IPS DF 6.9 (cell line): ENCODE data around the gene SRL.

Source experiments
- DNase-seq: peaks from one replicate; pipeline ENCODE4 v3.0.0-alpha.2; 2013; ENCODE audit warnings: low read depth, low spot score
- H3K27ac ChIP-seq: one replicate; pipeline ENCODE4 v1.5.1; 2013; ENCODE audit warnings: low read length, control low read depth
- H3K27me3 ChIP-seq: 2 replicates; pipeline ENCODE4 v1.6.1; 2013; ENCODE audit warnings: mild to moderate bottlenecking, low read length; ENCODE audit not compliant: control insufficient read depth, insufficient read depth
- H3K36me3 ChIP-seq: 2 replicates; pipeline ENCODE4 v1.6.1; 2013; ENCODE audit warnings: low read length; ENCODE audit not compliant: control insufficient read depth, insufficient read depth
- H3K4me1 ChIP-seq: 2 replicates; pipeline ENCODE4 v1.6.1; 2013; ENCODE audit warnings: low read length; ENCODE audit not compliant: control insufficient read depth, insufficient read depth
- H3K4me3 ChIP-seq: 2 replicates; pipeline ENCODE4 v1.5.1; 2013; ENCODE audit warnings: mild to moderate bottlenecking, low read length
- H3K9me3 ChIP-seq: 2 replicates; pipeline ENCODE4 v1.6.1; 2013; ENCODE audit warnings: low read length, inconsistent platforms; ENCODE audit not compliant: control insufficient read depth, insufficient read depth
- WGBS: extraction: QIAGEN DNeasy Blood & Tissue Kit; methylation state at CpG from one replicate; pipeline ENCODE4 v1.1.7; 2013; ENCODE audit warnings: mixed read lengths, missing lambda C conversion rate; ENCODE audit not compliant: insufficient read length, insufficient coverage; 5-methylcytosine and 5-hydroxymethylcytosine counted together

Gene SRL

DNA sequence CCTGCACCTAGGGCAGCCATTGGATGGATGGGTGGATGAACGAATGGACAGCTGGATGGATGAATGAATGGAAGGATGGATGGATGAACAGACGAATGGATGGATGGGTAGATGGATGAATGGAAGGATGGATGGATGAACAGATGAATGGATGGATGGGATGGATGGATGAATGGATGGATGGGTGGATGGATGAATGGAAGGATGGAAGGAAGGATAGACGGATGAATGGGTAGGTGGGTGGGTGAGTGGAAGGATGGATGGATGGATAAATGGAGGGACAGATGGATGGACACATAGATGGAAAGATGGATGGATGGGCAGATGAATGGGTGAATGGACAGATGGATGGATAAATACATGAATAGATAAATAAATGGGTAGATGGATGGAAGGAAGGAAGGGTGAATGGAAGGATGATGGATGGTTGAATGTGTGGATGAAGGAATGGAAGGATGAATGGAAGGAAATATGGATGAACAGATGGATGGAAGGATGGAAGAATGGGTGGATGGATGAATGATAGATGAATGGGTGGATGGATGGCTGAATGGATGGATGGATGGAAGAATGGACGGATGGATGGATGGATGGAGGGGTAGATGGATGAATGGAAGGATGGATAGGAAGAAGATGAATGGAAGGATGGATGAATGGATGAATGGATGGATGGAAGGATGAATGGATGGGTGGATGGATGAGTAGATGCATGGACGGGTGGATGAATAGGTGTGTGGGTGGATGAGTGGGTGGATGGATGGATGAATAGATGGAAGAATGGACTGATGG, 15.4 kb downstream of the SRL start:
- WGBS, result 100% methylated on average over 3 of the region's 5 CpGs
- Histone ChIP-seq H3K27ac (no peak overlapping the region), H3K4me1 (no peaks in the 10 kb centered on the region), H3K27me3 (no peaks in the 10 kb centered on the region), H3K36me3 (no peaks in the 10 kb centered on the region), H3K4me3 (no peak overlapping the region), H3K9me3 (no peaks in the 10 kb centered on the region)
- no peak for DNase-seq

DNA sequence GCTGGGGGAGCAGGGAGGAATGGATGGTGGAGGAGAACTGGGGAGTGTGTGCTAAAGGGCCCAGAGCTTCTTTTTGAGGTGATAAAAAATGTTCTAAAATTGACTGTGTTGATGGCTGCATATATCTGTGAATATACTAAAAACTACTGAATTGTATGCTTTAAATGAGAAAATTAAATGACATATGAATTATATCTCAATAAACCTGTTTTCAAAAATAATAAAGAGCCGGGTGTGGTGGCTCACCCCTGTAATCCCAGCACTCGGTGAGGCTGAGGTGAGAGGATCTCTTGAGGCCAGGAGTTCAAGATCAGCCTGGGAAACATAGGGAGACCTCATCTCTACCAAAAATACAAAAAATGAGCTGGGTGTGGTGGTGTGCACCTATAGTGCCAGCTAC, 16.8 kb downstream of the SRL start:
- H3K9me3 ChIP-seq, result no peaks in the 10 kb centered on the region
- H3K36me3 ChIP-seq, result no peaks in the 10 kb centered on the region
- H3K4me3 ChIP-seq, result no peak overlapping the region
- DNase-seq, result no peak
- H3K4me1 ChIP-seq, result no peaks in the 10 kb centered on the region
- H3K27me3 ChIP-seq, result no peaks in the 10 kb centered on the region
- no CpG with 5 or more reads among the region's 2 CpGs for WGBS
- no peak overlapping the region for H3K27ac ChIP-seq

DNA sequence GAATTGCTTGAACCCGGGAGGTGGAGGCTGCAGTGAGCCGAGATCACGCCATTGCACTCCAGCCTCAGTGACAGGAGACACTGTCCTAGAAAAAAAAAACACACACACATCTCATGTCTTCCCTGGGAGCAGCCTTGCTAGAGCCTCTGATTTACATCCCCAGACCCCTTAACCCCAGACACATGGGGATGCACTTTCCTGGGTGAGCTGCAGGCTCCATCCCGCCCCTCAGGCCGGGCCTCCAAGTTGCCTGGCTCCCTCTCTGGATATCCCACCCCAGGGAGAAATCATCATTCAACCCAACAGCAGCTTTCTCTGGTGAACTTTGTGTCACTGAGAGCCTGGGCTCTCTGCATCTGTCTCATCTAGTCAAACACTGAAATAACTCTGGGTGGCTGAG, 21.5 kb downstream of the SRL start:
- no peaks in the 10 kb centered on the region for H3K9me3 ChIP-seq
- peaks cover 2% of the 10 kb centered on the region; the same call in 1 of the 2 replicates for H3K4me1 ChIP-seq
- H3K27me3 ChIP-seq, result no peaks in the 10 kb centered on the region
- no peaks in the 10 kb centered on the region for H3K36me3 ChIP-seq
- DNase-seq, result no peak
- no peak overlapping the region for H3K27ac ChIP-seq
- H3K4me3 ChIP-seq, result no peak overlapping the region
- no CpG with 5 or more reads among the region's 5 CpGs for WGBS

DNA sequence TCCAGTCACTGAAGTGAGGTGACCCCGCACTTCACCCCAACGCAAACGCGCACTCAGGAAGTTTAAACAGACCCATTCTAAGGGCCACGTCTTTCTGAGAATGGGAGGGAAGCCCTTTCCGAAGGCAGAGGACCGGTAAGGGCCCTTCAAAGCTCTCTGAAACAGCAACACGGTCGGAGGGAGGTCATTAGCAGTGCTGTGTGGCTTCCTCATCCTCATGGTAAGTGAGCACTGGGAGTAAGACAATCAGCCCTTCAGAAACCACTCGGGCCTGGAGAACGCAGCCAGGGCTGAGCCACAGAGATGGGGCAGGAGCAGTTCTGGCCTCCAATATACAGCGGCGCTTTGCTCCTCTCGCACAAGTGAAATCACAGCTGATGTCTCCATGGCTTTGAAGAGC, 23.7 kb downstream of the SRL start:
- no peaks in the 10 kb centered on the region for H3K9me3 ChIP-seq
- WGBS, result no CpG with 5 or more reads among the region's 14 CpGs
- no peak overlapping the region for H3K27ac ChIP-seq
- no peaks in the 10 kb centered on the region for H3K27me3 ChIP-seq
- H3K4me1 ChIP-seq, result peaks cover 4% of the 10 kb centered on the region
- no peaks in the 10 kb centered on the region for H3K36me3 ChIP-seq
- DNase-seq, result no peak
- H3K4me3 ChIP-seq, result no peak overlapping the region

DNA sequence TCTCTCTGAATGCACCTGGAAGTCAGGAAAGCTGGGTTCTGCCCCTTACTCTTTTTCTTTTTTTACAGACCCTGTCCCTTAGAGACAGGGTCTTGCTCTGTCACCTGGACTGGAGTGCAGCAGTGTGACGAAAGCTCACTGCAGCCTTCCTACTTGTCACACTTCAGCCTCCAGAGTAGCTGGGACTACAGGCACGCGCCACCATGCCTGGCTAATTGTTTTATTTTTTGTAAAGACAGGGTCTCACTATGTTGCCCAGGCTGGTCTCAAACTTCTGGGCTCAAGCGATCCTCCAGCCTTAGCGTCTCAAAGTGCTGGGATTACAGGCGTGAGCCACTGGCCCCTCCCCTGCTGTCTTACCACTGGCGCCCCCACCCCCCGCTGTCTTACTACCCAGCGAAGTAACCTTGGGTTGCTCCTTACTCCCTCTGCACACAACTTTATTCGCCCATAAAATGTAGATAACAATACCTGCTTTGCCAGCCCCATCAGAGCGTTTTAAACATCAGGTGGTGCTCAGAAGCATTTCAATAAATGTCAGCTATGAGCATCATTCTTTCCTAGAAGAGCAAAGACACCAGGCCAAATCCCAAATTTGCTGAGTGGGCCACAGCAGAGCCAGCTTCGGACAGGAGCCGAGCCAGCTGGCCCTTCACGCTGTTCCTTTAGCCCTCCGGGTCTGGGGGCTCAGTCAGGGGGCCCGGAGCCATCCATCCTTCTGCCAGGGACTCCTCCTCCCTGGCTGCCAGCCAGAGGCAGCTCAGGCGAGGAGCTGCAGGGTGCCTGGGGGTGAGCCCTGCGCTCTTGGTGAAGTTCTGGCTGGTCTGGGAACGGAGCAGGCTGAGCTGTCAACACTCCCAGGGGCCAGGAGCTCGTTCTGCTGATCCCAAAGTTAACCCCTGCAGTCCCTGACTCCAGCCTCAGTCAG, 24.4 kb downstream of the SRL start:
- Histone ChIP-seq H3K27me3 (no peaks in the 10 kb centered on the region), H3K4me1 (peaks cover 4% of the 10 kb centered on the region), H3K9me3 (no peaks in the 10 kb centered on the region), H3K4me3 (no peak overlapping the region), H3K36me3 (no peaks in the 10 kb centered on the region), H3K27ac (no peak overlapping the region)
- DNase-seq, result no peak
- no CpG with 5 or more reads among the region's 20 CpGs for WGBS

DNA sequence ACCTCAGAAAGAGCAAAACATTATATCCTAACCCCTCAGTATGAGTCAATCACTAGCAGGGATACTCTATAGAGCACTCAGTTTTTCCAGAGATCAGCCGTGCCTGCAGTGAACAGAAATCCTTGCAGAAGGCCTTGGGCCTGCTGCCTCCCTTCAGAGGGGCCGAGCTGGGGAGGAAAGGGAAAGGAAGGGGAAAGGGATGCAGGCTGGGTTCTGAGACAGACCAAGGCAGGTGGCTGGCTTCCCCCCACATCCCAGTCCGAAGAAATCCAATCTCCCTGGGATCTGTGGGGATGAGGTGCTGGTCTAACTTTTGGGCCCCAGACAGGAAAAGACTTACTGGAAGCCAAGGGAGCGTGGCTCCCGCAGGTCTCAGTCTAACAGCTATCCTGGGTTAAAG, 25.3 kb downstream of the SRL start:
- Histone ChIP-seq H3K9me3 (no peaks in the 10 kb centered on the region), H3K4me3 (no peak overlapping the region), H3K4me1 (peaks cover 4% of the 10 kb centered on the region), H3K36me3 (no peaks in the 10 kb centered on the region), H3K27me3 (no peaks in the 10 kb centered on the region), H3K27ac (no peak overlapping the region)
- WGBS, result no CpG with 5 or more reads among the region's 5 CpGs
- no peak for DNase-seq

DNA sequence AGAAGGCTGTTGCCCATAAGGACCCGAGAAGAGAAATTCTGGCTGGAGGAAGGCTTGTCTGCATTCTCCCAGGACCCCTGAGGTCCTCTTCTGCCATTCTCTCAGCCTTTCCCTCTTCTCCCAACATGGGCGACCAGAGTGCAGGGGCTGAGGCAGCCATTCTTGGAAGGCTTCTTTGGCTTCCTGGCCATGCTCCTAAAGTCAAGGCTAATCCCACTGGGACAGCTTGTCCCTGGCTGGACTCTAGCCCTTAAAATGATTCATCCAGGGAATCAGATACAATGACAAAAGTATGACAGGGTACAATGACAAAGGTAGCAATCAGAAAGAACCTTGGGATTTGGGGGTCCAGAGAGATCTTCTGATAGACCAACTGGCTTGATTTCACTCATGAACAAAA, 26.8 kb downstream of the SRL start:
- no CpG with 5 or more reads among the region's 2 CpGs for WGBS
- peaks cover 4% of the 10 kb centered on the region for H3K4me1 ChIP-seq
- no peak for DNase-seq
- H3K27ac ChIP-seq, result no peak overlapping the region
- H3K9me3 ChIP-seq, result no peaks in the 10 kb centered on the region
- H3K27me3 ChIP-seq, result no peaks in the 10 kb centered on the region
- H3K36me3 ChIP-seq, result no peaks in the 10 kb centered on the region
- no peak overlapping the region for H3K4me3 ChIP-seq

DNA sequence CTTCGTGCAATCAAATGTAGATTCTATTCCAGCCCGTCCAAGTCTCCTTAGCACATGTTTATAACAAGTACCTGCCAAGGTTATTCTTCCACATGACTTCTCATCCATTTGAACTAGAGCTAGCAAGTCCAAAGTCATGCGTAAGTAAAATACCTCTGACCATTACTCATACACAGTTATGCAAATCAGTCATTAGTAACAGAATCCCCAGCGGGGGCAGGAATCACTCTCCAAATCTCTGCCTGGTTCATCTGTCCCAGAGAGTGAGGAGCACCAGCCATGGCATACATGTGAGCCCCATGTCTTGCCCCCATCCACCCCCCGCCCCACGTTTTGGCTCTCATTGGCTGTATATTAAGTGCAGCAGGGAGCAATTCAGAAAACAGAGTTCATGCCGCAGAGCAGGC, 27.7 kb downstream of the SRL start:
- Histone ChIP-seq H3K9me3 (no peaks in the 10 kb centered on the region), H3K36me3 (no peaks in the 10 kb centered on the region), H3K27ac (no peak overlapping the region), H3K4me3 (no peak overlapping the region), H3K4me1 (peaks cover 4% of the 10 kb centered on the region), H3K27me3 (no peaks in the 10 kb centered on the region)
- no peak for DNase-seq
- WGBS, result no CpG with 5 or more reads among the region's 7 CpGs

DNA sequence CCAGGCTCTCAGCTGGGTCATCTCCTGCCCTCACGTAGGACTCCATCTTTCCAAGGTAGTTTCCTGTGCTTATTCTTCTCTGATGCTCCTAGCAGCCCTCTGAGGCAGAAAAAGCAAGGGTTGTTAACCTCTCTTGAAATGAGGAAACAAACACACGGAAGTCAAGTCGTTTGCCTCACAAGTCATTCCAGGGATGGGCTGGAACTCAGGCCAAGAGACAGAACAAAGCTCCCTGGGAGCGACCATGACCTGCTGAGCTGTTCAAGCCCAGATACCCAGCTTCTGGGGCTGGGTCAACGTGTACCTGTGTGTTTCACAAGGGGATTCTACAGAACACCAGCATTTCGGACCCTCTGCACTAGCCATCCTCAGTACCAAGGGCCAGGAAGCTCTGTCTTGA, 28.1 kb downstream of the SRL start:
- no peaks in the 10 kb centered on the region for H3K36me3 ChIP-seq
- no peak for DNase-seq
- peaks cover 4% of the 10 kb centered on the region for H3K4me1 ChIP-seq
- no peaks in the 10 kb centered on the region for H3K27me3 ChIP-seq
- no peak overlapping the region for H3K27ac ChIP-seq
- WGBS, result no CpG with 5 or more reads among the region's 6 CpGs
- H3K4me3 ChIP-seq, result no peak overlapping the region
- H3K9me3 ChIP-seq, result no peaks in the 10 kb centered on the region

DNA sequence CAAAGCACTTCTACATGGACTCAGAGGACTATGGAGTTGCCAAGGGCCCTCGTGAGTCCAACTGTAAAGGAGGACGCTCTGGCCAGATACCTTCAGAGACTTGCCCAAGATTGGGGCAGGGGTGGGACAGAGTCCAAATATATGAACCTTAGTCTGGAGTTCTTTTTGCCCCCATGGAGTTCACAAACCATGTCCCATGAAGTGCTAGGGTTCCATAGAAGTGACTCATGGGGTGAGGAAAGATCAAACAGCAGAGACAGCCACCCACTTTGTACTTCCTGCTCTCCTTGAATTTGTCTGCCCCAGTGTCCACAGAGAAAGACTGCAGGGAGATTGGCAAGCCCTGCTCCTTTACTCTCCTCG, 29.0 kb downstream of the SRL start:
- no CpG with 5 or more reads among the region's 3 CpGs for WGBS
- no peak overlapping the region for H3K4me3 ChIP-seq
- H3K27me3 ChIP-seq, result no peaks in the 10 kb centered on the region
- no peak for DNase-seq
- peaks cover 4% of the 10 kb centered on the region for H3K4me1 ChIP-seq
- no peaks in the 10 kb centered on the region for H3K36me3 ChIP-seq
- H3K27ac ChIP-seq, result no peak overlapping the region
- H3K9me3 ChIP-seq, result no peaks in the 10 kb centered on the region
